Stimulated activated naive CD4-positive, alpha-beta T cell (primary cell): ENCODE results near the gene KMT2A.
A peak's percentile ranks its signal among the peaks of the same experiment; 100 is the strongest.
"Not testable (repeated sequence)": the region's sequence is repeated elsewhere in the genome, so short reads cannot be mapped to it uniquely, and the experiment has no call there.

Experiments
- DNase-seq, 6 experiments: peaks; one replicate each; lab custom pipeline; 2025; lab: John Stamatoyannopoulos, UW

Gene KMT2A

GRCh38 chr11:118435290-118435892, 901 bp upstream of the KMT2A start:
- peak in 3 of 6 experiments; percentile 40 to 78 (median 61) for DNase-seq

- peak in 3 of 6 experiments; percentile 58 to 64 (median 58) for DNase-seq
Observed at GRCh38 chr11:118436639-118437207, 431 bp downstream of the KMT2A start.

GRCh38 chr11:118437208-118438125, 1.2 kb downstream of the KMT2A start:
- DNase-seq: peak; percentile 7 to 61 (median 36)

- peak; percentile 47 to 85 (median 64) for DNase-seq
Observed at GRCh38 chr11:118438314-118438931, 2.1 kb downstream of the KMT2A start.

GRCh38 chr11:118439646-118440045, 3.4 kb downstream of the KMT2A start:
- DNase-seq: no peak

GRCh38 chr11:118441770-118442275, 5.5 kb downstream of the KMT2A start:
- DNase-seq: no peak

- DNase-seq: no peak
Observed at GRCh38 chr11:118442301-118442700, 6.0 kb downstream of the KMT2A start.

- DNase-seq: no peak
Observed at GRCh38 chr11:118442908-118443589, 6.8 kb downstream of the KMT2A start.

- no peak for DNase-seq
Observed at GRCh38 chr11:118443590-118444218, 7.4 kb downstream of the KMT2A start.

- DNase-seq: no peak
Observed at GRCh38 chr11:118447423-118447822, 11.1 kb downstream of the KMT2A start.

GRCh38 chr11:118448294-118448693, 12.0 kb downstream of the KMT2A start:
- DNase-seq: no peak

GRCh38 chr11:118449316-118449918, 13.1 kb downstream of the KMT2A start:
- no peak for DNase-seq

GRCh38 chr11:118450451-118450850, 14.2 kb downstream of the KMT2A start:
- no peak for DNase-seq

- DNase-seq: no peak
Observed at GRCh38 chr11:118462178-118462577, 25.9 kb downstream of the KMT2A start.

- not testable (repeated sequence) for DNase-seq
Observed at GRCh38 chr11:118468968-118469367, 32.7 kb downstream of the KMT2A start.

GRCh38 chr11:118471030-118471429, 34.7 kb downstream of the KMT2A start:
- DNase-seq: no peak

GRCh38 chr11:118473537-118473936, 37.2 kb downstream of the KMT2A start:
- no peak for DNase-seq

- no peak for DNase-seq
Observed at GRCh38 chr11:118476676-118477075, 40.4 kb downstream of the KMT2A start.

- not testable (repeated sequence) for DNase-seq
Observed at GRCh38 chr11:118481238-118481637, 44.9 kb downstream of the KMT2A start.

- DNase-seq: no peak
Observed at GRCh38 chr11:118484405-118484804, 48.1 kb downstream of the KMT2A start.

- DNase-seq: no peak
Observed at GRCh38 chr11:118485273-118485672, 49.0 kb downstream of the KMT2A start.
